ENCODE results near the gene FAXC.
A peak's percentile ranks its signal among the peaks of the same experiment; 100 is the strongest.

Gene FAXC

GRCh38 chr6:99349171-99350141 is at the start of gene FAXC:
TSS of gene FAXC (minus strand) at chr6:99349674. CDS start at chr6:99349372, 302 bp downstream.
- peak in 29 of 56 donors; percentile 3 to 70 (median 36) for DNase-seq

GRCh38 chr6:99397287-99397686 is 47.8 kb upstream of the FAXC start:
- no peak for DNase-seq

- peak in 53 of 56 donors; percentile 14 to 83 (median 61) for DNase-seq
These were observed 44.4 kb upstream of the FAXC start, which contains the start of gene COQ3 for GRCh38 chr6:99393698-99394531. TSS of gene COQ3 (minus strand) at chr6:99394195. CDS start at chr6:99394179, 16 bp downstream.

GRCh38 chr6:99393366-99393697 is 43.9 kb upstream of the FAXC start:
- no peak for DNase-seq

GRCh38 chr6:99390896-99391295 is 41.4 kb upstream of the FAXC start:
- no peak for DNase-seq

GRCh38 chr6:99384507-99384906 is 35.0 kb upstream of the FAXC start:
- no peak for DNase-seq

- DNase-seq, result no peak
These were observed 29.2 kb upstream of the FAXC start for GRCh38 chr6:99378636-99379035.

GRCh38 chr6:99369533-99369932 is 20.1 kb upstream of the FAXC start:
- no peak for DNase-seq

- DNase-seq, result no peak
These were observed 17.4 kb upstream of the FAXC start for GRCh38 chr6:99366852-99367251.

- no peak for DNase-seq
These were observed 14.6 kb upstream of the FAXC start for GRCh38 chr6:99364026-99364425.

- no peak for DNase-seq
These were observed 13.3 kb upstream of the FAXC start for GRCh38 chr6:99362678-99363268.

GRCh38 chr6:99359800-99360199 is 10.3 kb upstream of the FAXC start:
- DNase-seq, result no peak

- no peak for DNase-seq
These were observed 7.2 kb upstream of the FAXC start for GRCh38 chr6:99356641-99357040.

GRCh38 chr6:99354983-99355382 is 5.5 kb upstream of the FAXC start:
- DNase-seq, result no peak

- DNase-seq, result no peak
These were observed 3.7 kb upstream of the FAXC start for GRCh38 chr6:99353126-99353525.

- peak in 6 of 56 donors; percentile 2 to 8 (median 4) for DNase-seq
These were observed 1.1 kb upstream of the FAXC start for GRCh38 chr6:99350573-99350972.

GRCh38 chr6:99348288-99349170 is 945 bp downstream of the FAXC start:
- DNase-seq, result peak in 10 of 56 donors; percentile 6 to 33 (median 21)

- DNase-seq, result no peak
These were observed 1.7 kb downstream of the FAXC start for GRCh38 chr6:99347804-99348203.

- no peak for DNase-seq
These were observed 2.9 kb downstream of the FAXC start for GRCh38 chr6:99346595-99346994.

- DNase-seq, result no peak
These were observed 4.3 kb downstream of the FAXC start for GRCh38 chr6:99345164-99345563.

- DNase-seq, result no peak
These were observed 5.2 kb downstream of the FAXC start for GRCh38 chr6:99344289-99344688.

Measured in amygdala (tissue), 56 donors.